Measurements from ENCODE around the gene PATJ.

PATJ gene

DNA sequence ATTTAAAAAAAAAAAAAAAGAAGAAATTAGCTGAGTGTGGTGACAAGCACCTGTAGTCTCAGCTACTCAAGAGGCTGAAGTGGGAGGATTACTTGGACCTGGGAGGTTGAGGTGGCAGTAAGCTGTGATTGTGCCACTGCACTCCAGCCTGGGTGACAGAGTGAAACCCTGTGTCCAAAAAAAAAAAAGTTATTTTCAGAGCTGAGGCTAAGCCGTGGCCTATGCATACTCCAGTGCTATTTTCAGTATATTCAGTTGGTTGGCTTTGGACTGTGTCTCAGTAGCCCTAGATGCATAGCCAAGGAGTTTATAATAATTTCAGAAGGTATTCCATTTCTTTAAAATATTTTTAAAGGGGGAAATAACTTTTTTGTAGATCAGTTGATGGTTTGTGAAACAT is 311.9 kb downstream of the PATJ start:
- no peak for DNase-seq (ENCODE audit: low spot score)
- TF ChIP-seq, protein P1, sequence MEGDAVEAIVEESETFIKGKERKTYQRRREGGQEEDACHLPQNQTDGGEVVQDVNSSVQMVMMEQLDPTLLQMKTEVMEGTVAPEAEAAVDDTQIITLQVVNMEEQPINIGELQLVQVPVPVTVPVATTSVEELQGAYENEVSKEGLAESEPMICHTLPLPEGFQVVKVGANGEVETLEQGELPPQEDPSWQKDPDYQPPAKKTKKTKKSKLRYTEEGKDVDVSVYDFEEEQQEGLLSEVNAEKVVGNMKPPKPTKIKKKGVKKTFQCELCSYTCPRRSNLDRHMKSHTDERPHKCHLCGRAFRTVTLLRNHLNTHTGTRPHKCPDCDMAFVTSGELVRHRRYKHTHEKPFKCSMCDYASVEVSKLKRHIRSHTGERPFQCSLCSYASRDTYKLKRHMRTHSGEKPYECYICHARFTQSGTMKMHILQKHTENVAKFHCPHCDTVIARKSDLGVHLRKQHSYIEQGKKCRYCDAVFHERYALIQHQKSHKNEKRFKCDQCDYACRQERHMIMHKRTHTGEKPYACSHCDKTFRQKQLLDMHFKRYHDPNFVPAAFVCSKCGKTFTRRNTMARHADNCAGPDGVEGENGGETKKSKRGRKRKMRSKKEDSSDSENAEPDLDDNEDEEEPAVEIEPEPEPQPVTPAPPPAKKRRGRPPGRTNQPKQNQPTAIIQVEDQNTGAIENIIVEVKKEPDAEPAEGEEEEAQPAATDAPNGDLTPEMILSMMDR (IDR thresholded peaks at IDR 0.05; ENCODE audit: extremely low read depth, insufficient read depth, missing control alignments): no peak
- in situ Hi-C loops (cut with MboI; ENCODE audit: low pct_unique_long_range_greater_than_20kb, low sequenced_read_pairs, unreplicated experiment): no loop called here

DNA sequence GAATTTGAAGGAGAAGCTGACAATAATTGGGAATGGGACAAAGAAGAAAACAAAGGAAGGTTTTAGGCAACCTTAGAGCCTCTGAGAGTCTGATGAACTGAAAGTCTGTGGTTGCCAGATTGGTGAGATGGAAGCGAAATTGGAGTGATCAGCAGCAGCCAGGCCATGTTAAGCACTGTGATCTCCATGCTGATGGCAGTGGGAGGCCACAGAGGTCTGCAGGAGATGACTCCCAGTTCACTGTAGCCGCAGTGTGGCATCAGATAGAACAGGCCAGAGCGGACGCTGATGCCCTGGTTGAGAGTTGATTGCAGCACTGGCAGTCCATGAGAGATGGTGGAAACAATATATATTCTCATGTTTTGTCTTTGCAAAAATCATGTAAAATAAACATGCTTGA is 314.9 kb downstream of the PATJ start:
- DNase-seq (ENCODE audit: low spot score): no peak
- in situ Hi-C loops (cut with MboI; ENCODE audit: low pct_unique_long_range_greater_than_20kb, low sequenced_read_pairs, unreplicated experiment): no loop called here
- TF ChIP-seq, protein P1 (IDR thresholded peaks at IDR 0.05; ENCODE audit: extremely low read depth, insufficient read depth, missing control alignments): no peak

DNA sequence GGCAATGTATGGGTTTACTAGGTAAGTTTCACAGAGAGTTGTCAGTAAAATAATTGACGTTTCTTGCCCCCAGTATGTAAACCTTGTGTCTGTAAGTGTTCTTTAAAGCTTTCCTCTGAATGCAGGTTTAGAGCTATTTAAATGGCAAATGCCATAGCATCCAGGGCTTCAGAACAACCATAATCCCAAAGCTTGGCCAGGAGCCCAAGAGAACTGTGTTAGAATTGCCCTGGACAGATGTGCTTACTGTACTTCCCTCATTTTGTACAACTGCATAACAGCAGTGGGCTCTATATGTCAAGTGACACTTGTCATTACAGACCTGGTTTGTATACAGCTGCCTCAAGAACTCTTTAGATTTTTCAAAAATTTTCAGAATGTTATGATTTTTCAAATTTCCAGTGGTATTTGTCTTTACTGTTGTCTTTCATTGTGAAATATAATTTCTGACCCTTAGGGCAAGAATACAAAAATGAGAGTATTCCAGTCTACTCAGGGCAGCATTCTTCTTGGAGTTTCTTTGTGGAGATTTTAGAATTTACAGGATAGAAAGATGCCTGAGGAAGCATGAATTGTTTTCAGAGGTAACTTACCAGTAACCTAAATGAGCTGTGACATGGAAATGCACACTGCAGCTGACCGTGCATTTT is 315.5 kb downstream of the PATJ start:
- TF ChIP-seq, protein P1 (IDR thresholded peaks at IDR 0.05; ENCODE audit: extremely low read depth, insufficient read depth, missing control alignments): no peak
- DNase-seq (ENCODE audit: low spot score): no peak
- in situ Hi-C loops (cut with MboI; ENCODE audit: low pct_unique_long_range_greater_than_20kb, low sequenced_read_pairs, unreplicated experiment): no loop called here

DNA sequence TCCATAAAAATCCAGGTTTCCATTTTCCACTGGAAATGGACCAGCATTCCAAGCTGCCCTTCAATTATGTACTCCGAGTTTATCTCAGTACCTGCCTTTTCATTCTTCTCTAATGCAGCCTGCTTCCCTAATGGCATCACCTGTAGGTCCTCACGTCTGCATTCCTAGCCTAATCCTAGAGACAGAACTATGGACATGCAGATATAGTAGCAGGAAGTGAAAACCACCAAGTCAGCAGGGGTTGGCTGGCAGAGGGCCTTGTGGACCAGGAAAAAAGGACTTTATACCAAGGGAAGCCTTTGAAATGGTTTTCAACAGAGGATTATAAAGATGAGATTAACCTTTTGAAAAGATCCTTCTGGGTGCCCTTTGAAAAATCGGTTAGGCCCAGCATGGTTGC is 316.7 kb downstream of the PATJ start:
- in situ Hi-C loops (cut with MboI; ENCODE audit: low pct_unique_long_range_greater_than_20kb, low sequenced_read_pairs, unreplicated experiment): no loop called here
- TF ChIP-seq, protein P1 (IDR thresholded peaks at IDR 0.05; ENCODE audit: extremely low read depth, insufficient read depth, missing control alignments): no peak
- no peak for DNase-seq (ENCODE audit: low spot score)

DNA sequence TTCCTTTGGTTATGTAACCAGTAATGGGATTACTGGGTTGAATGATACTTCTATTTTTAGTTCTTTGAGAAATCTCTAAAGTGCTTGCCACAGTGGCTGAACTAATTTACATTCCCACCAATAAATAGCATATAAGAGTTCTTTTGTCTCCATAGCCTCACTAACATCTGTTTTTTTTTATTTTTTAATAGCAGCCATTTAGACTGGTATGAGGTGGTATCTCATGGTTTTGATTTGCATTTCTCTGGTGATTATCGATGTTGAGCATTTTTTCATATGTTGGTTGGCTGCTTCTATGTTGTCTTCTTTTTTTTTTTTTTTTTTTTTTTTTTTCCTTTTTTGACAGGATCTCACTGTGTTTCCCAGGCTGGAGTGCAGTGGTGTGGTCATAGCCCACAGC is 319.8 kb downstream of the PATJ start:
- in situ Hi-C loops (cut with MboI; ENCODE audit: low pct_unique_long_range_greater_than_20kb, low sequenced_read_pairs, unreplicated experiment): no loop called here
- TF ChIP-seq, protein P1 (IDR thresholded peaks at IDR 0.05; ENCODE audit: extremely low read depth, insufficient read depth, missing control alignments): no peak
- DNase-seq (ENCODE audit: low spot score): no peak

DNA sequence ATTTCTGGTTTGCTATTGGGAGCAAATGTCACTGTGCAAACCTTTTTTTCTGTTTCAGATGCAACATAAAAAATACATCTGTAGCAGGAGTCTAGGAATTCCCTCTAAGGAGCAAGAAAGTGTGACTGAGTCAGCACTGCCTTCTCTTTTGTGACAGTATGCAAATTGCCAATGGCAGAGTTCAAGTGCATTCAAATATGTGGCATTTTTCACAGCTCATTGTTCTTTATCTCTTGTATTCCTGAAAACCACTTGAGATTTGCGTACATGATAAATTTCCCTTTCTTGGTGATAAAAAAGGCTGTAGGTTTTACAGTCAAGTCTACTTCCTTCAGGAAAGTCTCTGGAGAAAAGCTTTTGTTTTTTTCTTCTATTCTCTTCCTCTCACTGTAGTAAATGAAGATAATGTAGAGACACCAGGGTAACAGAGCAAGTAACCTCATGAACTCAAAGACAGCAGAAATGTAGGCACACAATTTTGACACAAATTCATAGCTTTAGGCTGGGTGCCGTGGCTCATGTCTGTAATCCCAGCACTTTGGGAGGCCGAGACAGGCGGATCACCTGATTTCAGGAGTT is 322.6 kb downstream of the PATJ start:
- in situ Hi-C loops (cut with MboI; ENCODE audit: low pct_unique_long_range_greater_than_20kb, low sequenced_read_pairs, unreplicated experiment): no loop called here
- TF ChIP-seq, protein P1 (IDR thresholded peaks at IDR 0.05; ENCODE audit: extremely low read depth, insufficient read depth, missing control alignments): no peak

More for the DNA sequence above, 322.6 kb downstream of the PATJ start:
- no peak for DNase-seq (ENCODE audit: low spot score)
